Measurements from ENCODE around the gene TMEM255B. TPM values are rescaled to one million over a fixed set of nuclear protein-coding genes. Genes with fewer than 3 reads are reported as not detected.

Gene TMEM255B
- total RNA-seq, 1 donor from 2014 or later: 8.4 TPM

GRCh38 chr13:113845723-113846635, 87.0 kb downstream of the TMEM255B start:
- Mint-ChIP-seq H3K4me3 (ENCODE audit: unreplicated experiment) (peak overlapping the region; percentile 14), H3K4me1 (ENCODE audit: low read depth, unreplicated experiment) (peaks cover 24% of the 10 kb centered on the region), H3K36me3 (ENCODE audit: low read depth, unreplicated experiment) (peaks cover 26% of the 10 kb centered on the region), H3K27ac (ENCODE audit: unreplicated experiment) (no peak overlapping the region), H3K27me3 (ENCODE audit: low read depth, unreplicated experiment) (no peaks in the 10 kb centered on the region), H3K9me3 (ENCODE audit: unreplicated experiment) (no peaks in the 10 kb centered on the region)
- no peak overlapping the region for H2AFZ ChIP-seq (ENCODE audit: low read depth, low read length)
- H3K9me3 ChIP-seq (ENCODE audit: insufficient read depth, low read depth, low read length): no peaks in the 10 kb centered on the region
- no peak overlapping the region for H3K4me2 ChIP-seq (ENCODE audit: low read length)
- H3K36me3 ChIP-seq (ENCODE audit: insufficient read depth, low read length): peaks cover 3% of the 10 kb centered on the region
- TF ChIP-seq CTCF (IDR thresholded peaks at IDR 0.05; ENCODE audit: insufficient read depth, low read depth, low read length): no peak
- no peak for TF ChIP-seq EZH2 (IDR thresholded peaks at IDR 0.05; ENCODE audit: insufficient read depth, low read length)
- FAIRE-seq (no peak), DNase-seq (ENCODE audit: low read depth) (no peak)
- H3K9ac ChIP-seq (ENCODE audit: low read length): no peak overlapping the region
- H3K4me3 ChIP-seq (ENCODE audit: insufficient read depth, low read depth, low read length): no peak overlapping the region
- H3K4me1 ChIP-seq (ENCODE audit: insufficient read depth, low read length): peaks cover 19% of the 10 kb centered on the region
- H3K27ac ChIP-seq (ENCODE audit: low read depth, low read length): no peak overlapping the region
- H3K27me3 ChIP-seq (ENCODE audit: insufficient read depth, low read length): no peaks in the 10 kb centered on the region
- H4K20me1 ChIP-seq (ENCODE audit: insufficient read depth, low read length): peaks cover 54% of the 10 kb centered on the region
- peaks cover 73% of the 10 kb centered on the region for H3K79me2 ChIP-seq (ENCODE audit: insufficient read depth, low read length)

- no peak for TF ChIP-seq EZH2 (IDR thresholded peaks at IDR 0.05; ENCODE audit: insufficient read depth, low read length)
- no peak for TF ChIP-seq CTCF (IDR thresholded peaks at IDR 0.05; ENCODE audit: insufficient read depth, low read depth, low read length)
- Histone ChIP-seq H3K4me2 (ENCODE audit: low read length) (no peak overlapping the region), H3K79me2 (ENCODE audit: insufficient read depth, low read length) (peaks cover 77% of the 10 kb centered on the region), H3K4me1 (ENCODE audit: insufficient read depth, low read length) (peaks cover 18% of the 10 kb centered on the region), H3K27ac (ENCODE audit: low read depth, low read length) (no peak overlapping the region), H3K4me3 (ENCODE audit: insufficient read depth, low read depth, low read length) (no peak overlapping the region), H3K27me3 (ENCODE audit: insufficient read depth, low read length) (no peaks in the 10 kb centered on the region), H3K9me3 (ENCODE audit: insufficient read depth, low read depth, low read length) (no peaks in the 10 kb centered on the region), H3K36me3 (ENCODE audit: insufficient read depth, low read length) (peaks cover 3% of the 10 kb centered on the region), H4K20me1 (ENCODE audit: insufficient read depth, low read length) (peaks cover 58% of the 10 kb centered on the region), H2AFZ (ENCODE audit: low read depth, low read length) (no peak overlapping the region), H3K9ac (ENCODE audit: low read length) (no peak overlapping the region)
- H3K9me3 Mint-ChIP-seq (ENCODE audit: unreplicated experiment): no peaks in the 10 kb centered on the region
- H3K36me3 Mint-ChIP-seq (ENCODE audit: low read depth, unreplicated experiment): peaks cover 26% of the 10 kb centered on the region
- no peak for FAIRE-seq
- peaks cover 24% of the 10 kb centered on the region for H3K4me1 Mint-ChIP-seq (ENCODE audit: low read depth, unreplicated experiment)
- no peaks in the 10 kb centered on the region for H3K27me3 Mint-ChIP-seq (ENCODE audit: low read depth, unreplicated experiment)
- H3K27ac Mint-ChIP-seq (ENCODE audit: unreplicated experiment): no peak overlapping the region
- no peak for DNase-seq (ENCODE audit: low read depth)
- no peak overlapping the region for H3K4me3 Mint-ChIP-seq (ENCODE audit: unreplicated experiment)
These were observed 87.8 kb downstream of the TMEM255B start for GRCh38 chr13:113846636-113847318.
